NCI-H2227 treated with DMSO at 0.1 percent for 48 hours (cell line): ENCODE measurements around the gene NKD2.
"Not testable (repeated sequence)": the region's sequence is repeated elsewhere in the genome, so short reads cannot be mapped to it uniquely, and the experiment has no call there.

Source experiments
- DNase-seq: peaks from one replicate; lab custom pipeline; 2025; lab: John Stamatoyannopoulos, UW

Gene NKD2

GRCh38 chr5:1058083-1058945, 49.7 kb downstream of the NKD2 start:
- DNase-seq = no peak

- no peak for DNase-seq
These were observed 50.6 kb downstream of the NKD2 start for GRCh38 chr5:1058988-1059883.

DNA sequence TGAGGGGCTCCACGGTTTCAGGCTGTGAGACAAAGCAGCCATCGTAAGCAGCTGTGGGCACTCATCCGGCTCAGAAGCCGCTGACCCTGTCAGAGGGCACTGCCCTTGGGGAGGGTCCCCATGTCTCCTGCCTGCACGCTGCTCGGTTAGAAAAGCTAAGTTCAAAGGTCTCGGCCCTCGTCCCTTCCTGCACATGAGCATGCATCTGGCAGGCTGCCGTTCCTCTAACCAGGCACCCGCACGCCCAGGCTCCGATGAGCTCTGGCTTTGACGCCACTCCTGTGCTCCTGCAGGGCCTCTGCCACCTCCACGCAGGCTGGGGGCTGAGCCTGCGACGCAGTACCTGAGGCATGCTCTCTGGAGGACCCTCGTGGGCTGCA, 51.3 kb downstream of the NKD2 start:
- no peak for DNase-seq

DNA sequence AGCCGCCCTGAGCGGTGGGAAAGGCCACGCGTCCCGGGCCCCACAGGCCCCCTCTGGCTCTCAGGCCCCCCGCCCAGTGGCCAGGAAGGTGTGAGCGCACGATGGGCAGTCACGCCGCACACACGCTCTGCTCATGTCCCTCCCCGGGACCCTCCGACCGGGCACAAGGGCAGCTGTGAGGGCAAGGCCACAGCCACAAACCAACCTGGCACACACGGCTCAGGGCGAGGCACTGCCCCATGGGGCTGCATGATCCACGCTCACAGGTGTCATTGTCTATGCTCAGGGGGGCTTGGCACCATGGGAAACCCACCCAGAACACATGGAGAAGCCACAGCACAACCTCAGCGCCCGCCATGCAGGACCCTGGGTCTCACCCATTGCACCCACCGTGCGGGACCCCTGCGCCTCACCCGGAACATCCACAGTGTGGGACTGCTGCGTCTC, 52.0 kb downstream of the NKD2 start:
- no peak for DNase-seq

DNA sequence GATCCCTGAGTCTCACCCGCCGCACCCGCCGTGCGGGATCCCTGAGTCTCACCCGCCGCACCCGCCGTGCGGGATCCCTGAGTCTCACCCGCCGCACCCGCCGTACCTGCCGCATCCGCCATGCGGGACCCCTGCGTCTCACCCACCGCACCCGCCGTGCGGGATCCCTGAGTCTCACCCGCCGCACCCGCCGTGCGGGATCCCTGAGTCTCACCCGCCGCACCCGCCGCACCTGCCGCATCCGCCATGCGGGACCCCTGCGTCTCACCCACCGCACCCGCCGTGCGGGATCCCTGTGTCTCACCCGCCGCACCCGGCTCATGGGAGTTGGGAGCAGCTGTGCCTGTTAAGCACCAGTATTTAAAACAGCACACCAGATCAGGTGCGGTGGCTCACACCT, 52.7 kb downstream of the NKD2 start:
- DNase-seq = not testable (repeated sequence)

DNA sequence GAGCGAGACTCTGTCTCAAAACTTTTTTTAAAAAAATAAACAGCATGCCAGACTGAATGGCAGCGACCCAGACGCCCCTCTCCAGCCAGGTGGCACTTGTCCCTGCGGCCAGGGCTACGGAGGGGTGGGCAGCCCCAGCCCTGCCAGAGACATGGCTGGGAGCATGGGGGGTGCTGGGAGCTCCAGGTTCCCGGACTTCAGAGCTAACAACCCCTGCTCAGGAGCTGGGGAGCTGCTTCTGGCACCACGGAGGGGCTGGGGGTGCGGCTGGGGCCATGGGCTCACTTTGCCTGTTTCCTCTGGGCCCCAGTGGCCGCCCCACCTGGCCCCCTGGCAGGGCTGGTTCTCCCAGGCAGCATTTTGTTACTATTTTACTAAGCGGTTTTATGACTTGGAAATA, 53.3 kb downstream of the NKD2 start:
- no peak for DNase-seq

GRCh38 chr5:1062761-1063568, 54.4 kb downstream of the NKD2 start:
- DNase-seq = no peak

DNA sequence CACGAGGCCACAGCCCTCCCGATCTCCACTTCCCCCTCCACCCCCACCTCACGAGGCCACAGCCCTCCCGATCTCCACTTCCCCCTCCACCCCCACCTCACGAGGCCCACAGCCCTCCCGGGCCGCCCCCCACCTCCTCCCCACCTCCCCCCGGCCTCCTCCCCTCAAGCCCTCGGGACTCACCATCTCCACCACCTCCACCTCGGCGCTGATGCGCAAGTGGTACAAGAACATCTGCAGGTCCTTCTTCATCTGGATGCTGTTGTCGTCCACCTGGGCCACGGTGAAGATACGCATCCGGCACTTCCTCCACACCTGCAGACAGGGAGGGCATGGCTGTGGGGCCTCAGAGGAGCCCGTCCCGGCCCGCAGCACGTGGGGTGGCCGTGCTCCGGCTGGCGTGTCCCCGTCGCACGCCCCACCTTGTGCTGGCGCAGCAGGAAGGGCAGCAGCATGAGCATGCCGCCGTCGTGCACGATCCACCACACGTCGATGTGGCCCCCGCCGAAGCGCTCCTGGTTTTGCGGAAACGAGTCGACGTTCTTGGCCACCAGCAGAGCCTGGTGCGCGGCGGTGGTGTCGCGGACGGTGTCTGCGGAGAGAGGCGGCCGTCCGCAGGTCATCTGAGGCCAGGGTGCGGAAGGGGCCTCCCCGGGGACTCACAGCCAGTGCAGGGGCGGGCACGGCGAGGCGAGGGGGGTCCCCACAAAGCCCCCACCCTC, 55.2 kb downstream of the NKD2 start:
- no peak for DNase-seq

DNA sequence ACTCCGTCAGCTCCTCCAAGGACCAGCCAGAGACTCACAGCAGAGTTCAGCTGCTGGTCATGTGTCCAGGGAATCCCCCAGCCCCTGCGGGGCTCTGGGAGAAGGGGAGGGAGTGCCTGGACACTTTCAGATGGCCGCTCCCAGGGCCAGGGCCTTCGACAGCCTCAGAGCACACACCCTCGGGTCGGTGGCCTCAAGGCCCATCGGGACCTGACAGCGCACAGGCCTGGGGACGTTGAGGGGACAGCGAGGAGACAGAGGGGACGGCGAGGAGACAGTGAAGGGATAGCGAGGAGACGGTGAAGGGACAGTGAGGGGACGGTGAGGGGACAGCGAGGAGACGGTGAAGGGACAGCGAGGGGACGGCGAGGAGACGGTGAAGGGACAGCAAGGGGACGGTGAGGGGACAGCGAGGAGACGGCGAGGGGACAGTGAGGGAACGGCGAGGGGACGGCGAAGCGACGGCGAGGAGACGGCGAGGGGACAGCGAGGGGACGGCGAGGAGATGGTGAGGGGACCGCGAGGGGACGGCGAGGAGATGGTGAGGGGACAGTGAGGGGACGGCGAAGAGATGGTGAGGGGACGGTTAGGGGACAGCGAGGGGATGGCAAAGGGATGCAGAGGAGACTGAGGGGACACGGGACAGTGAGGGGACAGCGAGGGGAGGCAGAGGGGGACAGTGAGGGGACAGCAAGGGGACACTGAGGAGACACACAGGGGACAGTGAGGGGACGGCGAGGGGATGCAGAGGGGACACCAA, 56.0 kb downstream of the NKD2 start:
- no peak for DNase-seq

DNA sequence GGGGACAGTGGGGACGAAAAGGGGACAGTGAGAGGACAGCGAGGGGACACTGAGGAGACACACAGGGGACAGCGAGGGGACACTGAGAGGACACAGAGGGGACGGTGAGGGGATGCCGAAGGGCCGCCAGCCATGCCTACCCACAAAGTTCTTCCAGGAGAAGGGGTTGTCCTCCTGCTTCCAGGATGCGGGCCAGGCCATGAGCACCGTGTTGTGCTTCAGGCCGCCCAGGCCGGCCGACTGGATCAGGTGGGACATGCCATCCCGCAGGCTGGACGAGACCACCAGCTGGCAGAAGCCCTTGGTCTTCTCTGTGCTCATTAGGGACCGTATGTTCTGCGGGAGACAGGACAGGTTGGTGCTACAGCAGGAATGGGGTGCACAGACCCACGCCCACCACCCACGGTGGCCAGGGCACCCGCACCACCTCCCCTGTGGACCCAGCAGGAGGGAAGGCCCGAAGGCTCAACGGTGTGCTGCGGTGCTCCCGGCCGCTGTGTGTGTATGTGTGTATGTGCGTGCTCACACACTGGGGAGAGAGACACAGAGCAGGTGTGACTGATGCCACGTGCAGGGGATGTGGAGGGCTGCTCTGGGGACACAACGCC, 56.6 kb downstream of the NKD2 start:
- no peak for DNase-seq

DNA sequence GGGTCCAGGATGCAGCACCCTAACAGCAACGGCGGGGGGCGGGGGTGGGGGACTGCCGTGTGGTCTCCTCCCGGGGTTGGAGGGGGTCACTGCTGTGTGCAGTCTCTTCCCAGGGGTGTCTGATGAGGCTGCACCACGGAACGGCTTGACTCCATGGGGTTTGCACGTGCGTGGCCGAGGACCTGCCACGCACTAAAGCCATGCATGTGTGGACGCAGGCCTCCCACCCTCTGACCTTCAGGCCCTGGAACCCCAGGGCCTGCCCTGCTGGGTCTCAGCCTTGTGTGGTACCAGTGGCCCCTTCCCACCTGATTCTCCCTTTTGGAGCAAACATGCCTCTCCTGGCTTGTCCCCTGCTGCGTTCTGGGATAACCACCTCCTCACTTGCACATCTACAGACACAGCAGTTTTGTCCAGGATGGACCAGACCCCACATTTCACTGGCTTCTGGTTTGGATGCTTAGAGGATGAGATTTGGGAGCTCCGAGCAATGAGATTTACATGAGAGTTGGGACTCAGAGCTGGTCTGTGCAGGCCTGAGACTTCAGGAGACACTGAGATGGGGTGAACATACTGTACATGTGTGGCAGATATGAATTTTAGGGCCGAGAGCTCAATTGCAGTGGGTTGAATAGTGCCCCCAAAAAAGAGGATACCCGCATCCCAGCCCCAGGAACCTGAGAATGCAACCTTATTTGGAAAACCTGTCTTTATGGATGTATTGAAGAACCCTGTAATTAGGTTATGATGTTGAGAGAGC, 57.5 kb downstream of the NKD2 start:
- DNase-seq = no peak

GRCh38 chr5:1066676-1067075, 58.1 kb downstream of the NKD2 start:
- no peak for DNase-seq

GRCh38 chr5:1067141-1068121, 58.8 kb downstream of the NKD2 start:
- no peak for DNase-seq

- DNase-seq = no peak
These were observed 59.7 kb downstream of the NKD2 start for GRCh38 chr5:1068204-1068894.

- no peak for DNase-seq
These were observed 60.5 kb downstream of the NKD2 start for GRCh38 chr5:1068895-1069719.

DNA sequence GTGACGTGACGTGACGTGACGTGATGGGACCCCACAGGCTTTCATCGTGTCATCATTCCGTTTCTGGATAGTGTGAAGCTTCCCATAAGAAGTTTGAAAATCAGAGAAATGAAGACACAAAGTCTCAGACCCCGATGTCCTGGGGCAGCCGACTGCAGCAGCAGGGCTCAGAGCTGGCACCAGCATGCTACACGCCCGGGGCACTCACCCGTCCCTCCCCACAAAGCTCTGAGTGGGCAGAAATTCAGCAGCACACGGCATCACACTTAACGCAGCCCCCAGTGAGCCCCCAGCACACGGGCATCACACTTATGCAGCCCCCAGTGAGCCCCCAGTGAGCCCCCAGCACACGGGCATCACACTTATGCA, 61.1 kb downstream of the NKD2 start:
- no peak for DNase-seq
